Lower lobe of right lung (tissue), 2 donors: Measurements from ENCODE around the gene TTC7B. TPM values are rescaled to one million over a fixed set of nuclear protein-coding genes. Genes with fewer than 3 reads are reported as not detected.
A peak's percentile ranks its signal among the peaks of the same experiment; 100 is the strongest.

Experiments
- ATAC-seq, 2 donors: fragments of 200-7000 bp; cut with Tn5 transposase; one replicate each; pipeline ENCODE4 v1.9.1; 2020 to 2022; ENCODE audit warnings: mild to moderate bottlenecking in 2 of 2, moderate library complexity in 2 of 2
- DNase-seq: peaks from one replicate; pipeline ENCODE4 v3.0.0-alpha.2; 2020
- H3K27ac ChIP-seq: fragments of 200-600 bp; one replicate; pipeline ENCODE4 v1.8.0; 2022
- H3K27me3 ChIP-seq: fragments of 200-600 bp; one replicate; pipeline ENCODE4 v1.8.0; 2022; ENCODE audit warnings: low read depth
- H3K36me3 ChIP-seq: fragments of 200-600 bp; one replicate; pipeline ENCODE4 v1.8.0; 2022; ENCODE audit warnings: mild to moderate bottlenecking
- H3K4me1 ChIP-seq: fragments of 200-600 bp; one replicate; pipeline ENCODE4 v1.8.0; 2022
- H3K4me3 ChIP-seq: fragments of 200-600 bp; one replicate; pipeline ENCODE4 v1.8.0; 2022; ENCODE audit warnings: mild to moderate bottlenecking
- H3K9me3 ChIP-seq: fragments of 200-600 bp; one replicate; pipeline ENCODE4 v1.8.0; 2022
- CTCF ChIP-seq: fragments of 200-600 bp; IDR thresholded peaks from one replicate; pipeline ENCODE4 v1.8.0; 2022; ENCODE audit warnings: antibody characterized with exemption, mild to moderate bottlenecking
- intact Hi-C: fragments of 100-400 bp; cut with DNase I; formaldehyde crosslinking; loops from one replicate; pipeline ENCODE4 v1.11.0; 2022
- total RNA-seq: library from RNA; stranded (reverse); fragmentation: NEBNext Ultra II Directional; extraction: Animal tissue kit (Norgen Biotek cat#: 25700); gene quantifications from one replicate; pipeline ENCODE4 v1.2.1, GENCODE V29; 2021
- donor health status: DM: no; HTN: yes; CAD: no; lungs with severe emphysema.

Gene TTC7B
- total RNA-seq, 1 donor from 2014 or later, result 54.1 TPM

DNA sequence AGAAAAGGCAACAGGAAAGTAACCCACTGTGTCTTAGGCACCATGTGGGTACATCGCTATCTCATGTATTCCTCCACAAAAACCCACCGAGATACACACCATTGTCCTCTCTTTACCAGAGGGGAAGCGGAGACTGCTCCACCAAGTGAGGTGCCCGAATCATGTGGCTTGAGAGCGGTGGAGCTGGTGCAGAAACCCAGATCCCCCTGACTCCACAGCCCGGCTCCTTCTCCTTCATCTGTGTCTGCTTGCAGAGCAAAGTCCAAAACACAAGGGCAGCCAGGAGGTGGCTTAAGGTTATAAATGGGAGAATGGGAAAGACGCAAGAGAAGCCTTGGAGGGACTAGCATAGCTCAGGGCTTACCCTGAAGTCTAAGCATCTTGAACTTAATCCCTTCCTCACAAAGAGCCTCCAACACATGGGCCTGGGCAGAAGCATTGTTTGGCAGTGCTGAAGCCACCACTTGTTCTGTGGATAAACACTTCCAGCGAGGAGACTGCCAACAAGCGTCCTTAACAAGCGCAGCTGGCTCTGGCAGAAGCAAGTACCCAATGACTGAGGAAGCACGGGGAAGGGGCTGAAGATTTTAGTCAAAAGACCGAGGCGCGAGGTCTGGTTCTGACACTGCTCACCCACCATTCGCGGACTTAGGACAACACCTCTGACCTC, 83.0 kb downstream of the TTC7B start:
- intact Hi-C loops, result no loop called here
- Histone ChIP-seq H3K27me3 (no peaks in the 10 kb centered on the region), H3K36me3 (no peaks in the 10 kb centered on the region), H3K9me3 (no peaks in the 10 kb centered on the region), H3K27ac (no peak overlapping the region), H3K4me1 (no peaks in the 10 kb centered on the region), H3K4me3 (no peak overlapping the region)
- ATAC-seq, result no peak
- DNase-seq, result no peak
- TF ChIP-seq CTCF, result no peak

- peak overlapping the region; percentile 32 for H3K27ac ChIP-seq
Measured at GRCh38 chr14:90732718-90733117, 83.5 kb downstream of the TTC7B start.

GRCh38 chr14:90732139-90732538, 84.1 kb downstream of the TTC7B start:
- Histone ChIP-seq H3K9me3 (no peaks in the 10 kb centered on the region), H3K4me1 (no peaks in the 10 kb centered on the region), H3K27ac (peak overlapping the region; percentile 32), H3K4me3 (no peak overlapping the region), H3K36me3 (no peaks in the 10 kb centered on the region), H3K27me3 (no peaks in the 10 kb centered on the region)
- no peak for TF ChIP-seq CTCF
- intact Hi-C loops, result no loop called here
- no peak for DNase-seq
- ATAC-seq, result peak; percentile 81 to 83

More at GRCh38 chr14:90732718-90733117, 83.5 kb downstream of the TTC7B start:
- ATAC-seq (peak; percentile 71 to 72), DNase-seq (no peak)
- intact Hi-C loops, result no loop called here
- no peaks in the 10 kb centered on the region for H3K27me3 ChIP-seq
- H3K36me3 ChIP-seq, result no peaks in the 10 kb centered on the region
- H3K9me3 ChIP-seq, result no peaks in the 10 kb centered on the region
- TF ChIP-seq CTCF, result no peak
- H3K4me1 ChIP-seq, result no peaks in the 10 kb centered on the region
- H3K4me3 ChIP-seq, result no peak overlapping the region

GRCh38 chr14:90731487-90731886, 84.7 kb downstream of the TTC7B start:
- Histone ChIP-seq H3K9me3 (no peaks in the 10 kb centered on the region), H3K4me3 (no peak overlapping the region), H3K4me1 (peaks cover 1% of the 10 kb centered on the region), H3K27me3 (no peaks in the 10 kb centered on the region), H3K27ac (no peak overlapping the region), H3K36me3 (no peaks in the 10 kb centered on the region)
- peak; percentile 20 to 36 for ATAC-seq
- TF ChIP-seq CTCF, result no peak
- intact Hi-C loops, result no loop called here
- no peak for DNase-seq

GRCh38 chr14:90730206-90730766, 85.9 kb downstream of the TTC7B start:
- Histone ChIP-seq H3K4me1 (peaks cover 3% of the 10 kb centered on the region), H3K36me3 (no peaks in the 10 kb centered on the region), H3K27me3 (no peaks in the 10 kb centered on the region), H3K27ac (no peak overlapping the region), H3K4me3 (no peak overlapping the region), H3K9me3 (no peaks in the 10 kb centered on the region)
- DNase-seq (no peak), ATAC-seq (no peak)
- intact Hi-C loops, result no loop called here
- TF ChIP-seq CTCF, result no peak
